ENCODE data around the gene SHC4.
"Not testable (repeated sequence)": the region's sequence is repeated elsewhere in the genome, so short reads cannot be mapped to it uniquely, and the experiment has no call there.

The SHC4 gene

GRCh38 chr15:48861813-48862431 is 101.8 kb downstream of the SHC4 start:
- H3K4me3 ChIP-seq (replicated peaks; ENCODE audit: low read depth, low read length), result no peak overlapping the region
- TF ChIP-seq CTCF (IDR thresholded peaks at IDR 0.05; ENCODE audit: low read depth, low read length, missing control alignments), result peak; percentile 69
- peak; percentile 61 for DNase-seq (ENCODE audit: extremely low read depth, low read depth)

GRCh38 chr15:48859426-48859825 is 104.3 kb downstream of the SHC4 start:
- no peak overlapping the region for H3K4me3 ChIP-seq (replicated peaks; ENCODE audit: low read depth, low read length)
- no peak for TF ChIP-seq CTCF (IDR thresholded peaks at IDR 0.05; ENCODE audit: low read depth, low read length, missing control alignments)
- no peak for DNase-seq (ENCODE audit: extremely low read depth, low read depth)

- DNase-seq (ENCODE audit: extremely low read depth, low read depth), result no peak
- H3K4me3 ChIP-seq (replicated peaks; ENCODE audit: low read depth, low read length), result no peak overlapping the region
- no peak for TF ChIP-seq CTCF (IDR thresholded peaks at IDR 0.05; ENCODE audit: low read depth, low read length, missing control alignments)
Observed at GRCh38 chr15:48858401-48858800, 105.3 kb downstream of the SHC4 start.

GRCh38 chr15:48856942-48857341 is 106.8 kb downstream of the SHC4 start:
- TF ChIP-seq CTCF (IDR thresholded peaks at IDR 0.05; ENCODE audit: low read depth, low read length, missing control alignments), result no peak
- DNase-seq (ENCODE audit: extremely low read depth, low read depth), result no peak
- no peak overlapping the region for H3K4me3 ChIP-seq (replicated peaks; ENCODE audit: low read depth, low read length)

- TF ChIP-seq CTCF (IDR thresholded peaks at IDR 0.05; ENCODE audit: low read depth, low read length, missing control alignments), result peak; percentile 56
- no peak overlapping the region for H3K4me3 ChIP-seq (replicated peaks; ENCODE audit: low read depth, low read length)
- DNase-seq (ENCODE audit: extremely low read depth, low read depth), result no peak
Observed at GRCh38 chr15:48855501-48856440, 107.9 kb downstream of the SHC4 start.

GRCh38 chr15:48854434-48854833 is 109.3 kb downstream of the SHC4 start:
- H3K4me3 ChIP-seq (replicated peaks; ENCODE audit: low read depth, low read length); DNase-seq (ENCODE audit: extremely low read depth, low read depth): not testable (repeated sequence)

GRCh38 chr15:48851956-48852355 is 111.8 kb downstream of the SHC4 start:
- no peak for DNase-seq (ENCODE audit: extremely low read depth, low read depth)
- no peak for TF ChIP-seq CTCF (IDR thresholded peaks at IDR 0.05; ENCODE audit: low read depth, low read length, missing control alignments)
- H3K4me3 ChIP-seq (replicated peaks; ENCODE audit: low read depth, low read length), result no peak overlapping the region

Data from HFF-Myc (cell line).